Measurements from ENCODE around the gene VENTX. TPM values are rescaled to one million over a fixed set of nuclear protein-coding genes. Genes with fewer than 3 reads are reported as not detected.

The VENTX gene
- total RNA-seq, 2 experiments from 2014 or later = 0.07 to 0.12 TPM

- CTCF ChIA-PET = no interaction called here
- POLR2A ChIA-PET = interaction anchor here (2.5 kb wide), 1 partner anchor 7 kb away, joined by 7 read pairs; no protein-coding TSS in a partner anchor
- intact Hi-C loops (cut with micrococcal nuclease) = no loop called here
- no peak overlapping the region for H3K27ac Mint-ChIP-seq
- H3K4me3 Mint-ChIP-seq = no peak overlapping the region
- peaks cover 26% of the 10 kb centered on the region for H3K36me3 Mint-ChIP-seq
- H3K27me3 Mint-ChIP-seq = no peaks in the 10 kb centered on the region
- DNase-seq = no peak
- no peaks in the 10 kb centered on the region for H3K9me3 Mint-ChIP-seq
- H3K4me1 Mint-ChIP-seq (ENCODE audit: low read depth) = peaks cover 16% of the 10 kb centered on the region
Measured at GRCh38 chr10:133270204-133270603, 32.5 kb downstream of the VENTX start.

GRCh38 chr10:133270773-133271297 lies 33.2 kb downstream of the VENTX start:
- no peaks in the 10 kb centered on the region for H3K9me3 Mint-ChIP-seq
- intact Hi-C loops (cut with micrococcal nuclease) = no loop called here
- no peak for DNase-seq
- H3K27me3 Mint-ChIP-seq = no peaks in the 10 kb centered on the region
- H3K27ac Mint-ChIP-seq = no peak overlapping the region
- POLR2A ChIA-PET = interaction anchor here (1.0 to 2.5 kb wide), 2 partner anchors 8 to 11 kb away, joined by 3 to 7 read pairs; no protein-coding TSS in a partner anchor
- H3K4me1 Mint-ChIP-seq (ENCODE audit: low read depth) = peaks cover 10% of the 10 kb centered on the region
- CTCF ChIA-PET = no interaction called here
- peaks cover 29% of the 10 kb centered on the region for H3K36me3 Mint-ChIP-seq
- H3K4me3 Mint-ChIP-seq = no peak overlapping the region

- ChIA-PET CTCF (interaction anchor here (1.2 kb wide), 1 partner anchor 36 kb away, joined by 3 read pairs; no protein-coding TSS in a partner anchor), POLR2A (interaction anchor here (1.0 to 2.5 kb wide), 2 partner anchors 9 to 12 kb away, joined by 3 to 7 read pairs; no protein-coding TSS in a partner anchor)
- H3K4me1 Mint-ChIP-seq (ENCODE audit: low read depth) = peaks cover 7% of the 10 kb centered on the region
- no peak for DNase-seq
- H3K4me3 Mint-ChIP-seq = no peak overlapping the region
- no peaks in the 10 kb centered on the region for H3K9me3 Mint-ChIP-seq
- H3K36me3 Mint-ChIP-seq = peaks cover 28% of the 10 kb centered on the region
- intact Hi-C loops (cut with micrococcal nuclease) = no loop called here
- no peaks in the 10 kb centered on the region for H3K27me3 Mint-ChIP-seq
- H3K27ac Mint-ChIP-seq = no peak overlapping the region
Measured at GRCh38 chr10:133271521-133272300, 34.1 kb downstream of the VENTX start.

GRCh38 chr10:133272301-133272963 lies 34.8 kb downstream of the VENTX start:
- H3K27me3 Mint-ChIP-seq = no peaks in the 10 kb centered on the region
- no peak overlapping the region for H3K4me3 Mint-ChIP-seq
- no peaks in the 10 kb centered on the region for H3K9me3 Mint-ChIP-seq
- no peak for DNase-seq
- ChIA-PET CTCF (interaction anchor here (1.2 to 4.2 kb wide), 2 partner anchors 9 to 35 kb away, joined by 3 to 15 read pairs; no protein-coding TSS in a partner anchor), POLR2A (interaction anchor here (2.5 kb wide), 1 partner anchor 9 kb away, joined by 7 read pairs; no protein-coding TSS in a partner anchor)
- H3K36me3 Mint-ChIP-seq = peaks cover 28% of the 10 kb centered on the region
- peaks cover 7% of the 10 kb centered on the region for H3K4me1 Mint-ChIP-seq (ENCODE audit: low read depth)
- no peak overlapping the region for H3K27ac Mint-ChIP-seq
- intact Hi-C loops (cut with micrococcal nuclease) = no loop called here

GRCh38 chr10:133272964-133273420 lies 35.3 kb downstream of the VENTX start:
- ChIA-PET POLR2A (no interaction called here), CTCF (interaction anchor here (1.2 to 4.2 kb wide), 2 partner anchors 10 to 35 kb away, joined by 3 to 15 read pairs; no protein-coding TSS in a partner anchor)
- no peaks in the 10 kb centered on the region for H3K9me3 Mint-ChIP-seq
- no peaks in the 10 kb centered on the region for H3K27me3 Mint-ChIP-seq
- no peak overlapping the region for H3K4me3 Mint-ChIP-seq
- DNase-seq = no peak
- H3K36me3 Mint-ChIP-seq = peaks cover 28% of the 10 kb centered on the region
- H3K4me1 Mint-ChIP-seq (ENCODE audit: low read depth) = peaks cover 12% of the 10 kb centered on the region
- H3K27ac Mint-ChIP-seq = no peak overlapping the region
- intact Hi-C loops (cut with micrococcal nuclease) = no loop called here

GRCh38 chr10:133273534-133274143 lies 36.0 kb downstream of the VENTX start:
- intact Hi-C loops (cut with micrococcal nuclease) = no loop called here
- no peak overlapping the region for H3K27ac Mint-ChIP-seq
- CTCF ChIA-PET = interaction anchor here (2.6 to 4.2 kb wide), 2 partner anchors 10 to 130 kb away, joined by 14 to 15 read pairs; no protein-coding TSS in a partner anchor
- peaks cover 19% of the 10 kb centered on the region for H3K4me1 Mint-ChIP-seq (ENCODE audit: low read depth)
- no peak for DNase-seq
- no peaks in the 10 kb centered on the region for H3K9me3 Mint-ChIP-seq
- no peak overlapping the region for H3K4me3 Mint-ChIP-seq
- POLR2A ChIA-PET = no interaction called here
- H3K36me3 Mint-ChIP-seq = peaks cover 30% of the 10 kb centered on the region
- H3K27me3 Mint-ChIP-seq = no peaks in the 10 kb centered on the region

- H3K27ac Mint-ChIP-seq = peak overlapping the region; percentile 93
- H3K9me3 Mint-ChIP-seq = no peaks in the 10 kb centered on the region
- peak; percentile 95 for DNase-seq
- H3K4me3 Mint-ChIP-seq = peak overlapping the region; percentile 91
- H3K27me3 Mint-ChIP-seq = no peaks in the 10 kb centered on the region
- POLR2A ChIA-PET = interaction anchor here (0.9 to 5.1 kb wide), 7 partner anchors 9 to 83 kb away, joined by 3 to 61 read pairs (median 11); partner anchors contain the start of gene FUOM
- peaks cover 28% of the 10 kb centered on the region for H3K4me1 Mint-ChIP-seq (ENCODE audit: low read depth)
- CTCF ChIA-PET = interaction anchor here (0.8 to 4.2 kb wide), 8 partner anchors 12 to 131 kb away, joined by 3 to 28 read pairs (median 11); no protein-coding TSS in a partner anchor
- H3K36me3 Mint-ChIP-seq = peaks cover 30% of the 10 kb centered on the region
- intact Hi-C loops (cut with micrococcal nuclease) = loop anchor here (1.0 kb wide), 5 partner anchors 16 to 1375 kb away; partner anchors contain the start of genes TUBGCP2 and ZNF511
Measured at GRCh38 chr10:133274751-133275683, 37.4 kb downstream of the VENTX start.

- H3K27ac Mint-ChIP-seq = peak overlapping the region; percentile 93
- CTCF ChIA-PET = interaction anchor here (0.7 to 4.2 kb wide), 8 partner anchors 9 to 132 kb away, joined by 3 to 28 read pairs (median 11); no protein-coding TSS in a partner anchor
- peaks cover 27% of the 10 kb centered on the region for H3K36me3 Mint-ChIP-seq
- peaks cover 28% of the 10 kb centered on the region for H3K4me1 Mint-ChIP-seq (ENCODE audit: low read depth)
- intact Hi-C loops (cut with micrococcal nuclease) = loop anchor here (1.0 kb wide), 5 partner anchors 16 to 1375 kb away; partner anchors contain the start of genes TUBGCP2 and ZNF511
- H3K9me3 Mint-ChIP-seq = no peaks in the 10 kb centered on the region
- POLR2A ChIA-PET = interaction anchor here (0.9 to 5.1 kb wide), 7 partner anchors 9 to 82 kb away, joined by 3 to 61 read pairs (median 11); partner anchors contain the start of gene FUOM
- no peaks in the 10 kb centered on the region for H3K27me3 Mint-ChIP-seq
- H3K4me3 Mint-ChIP-seq = peak overlapping the region; percentile 91
- DNase-seq = peak; percentile 76
Measured at GRCh38 chr10:133275684-133276092, 38.0 kb downstream of the VENTX start.

GRCh38 chr10:133276100-133276434 lies 38.4 kb downstream of the VENTX start:
- Mint-ChIP-seq H3K27me3 (no peaks in the 10 kb centered on the region), H3K27ac (peak overlapping the region; percentile 93), H3K9me3 (no peaks in the 10 kb centered on the region), H3K4me1 (ENCODE audit: low read depth) (peaks cover 28% of the 10 kb centered on the region), H3K4me3 (peak overlapping the region; percentile 91), H3K36me3 (peaks cover 25% of the 10 kb centered on the region)
- ChIA-PET POLR2A (interaction anchor here (1.2 to 5.1 kb wide), 6 partner anchors 10 to 31 kb away, joined by 3 to 61 read pairs (median 12); no protein-coding TSS in a partner anchor), CTCF (interaction anchor here (0.7 to 4.2 kb wide), 7 partner anchors 10 to 132 kb away, joined by 4 to 28 read pairs (median 14); no protein-coding TSS in a partner anchor)
- intact Hi-C loops (cut with micrococcal nuclease) = no loop called here
- no peak for DNase-seq

- CTCF ChIA-PET = interaction anchor here (0.7 to 4.2 kb wide), 7 partner anchors 10 to 133 kb away, joined by 4 to 28 read pairs (median 14); no protein-coding TSS in a partner anchor
Measured at GRCh38 chr10:133276435-133277201, 39.0 kb downstream of the VENTX start, which contains the start of gene ADAM8. Gene ADAM8 (minus strand): TSS chr10:133276868. CDS start chr10:133276817, 51 bp downstream.

More at GRCh38 chr10:133276435-133277201, 39.0 kb downstream of the VENTX start, which contains the start of gene ADAM8:
- intact Hi-C loops (cut with micrococcal nuclease) = no loop called here
- peak within 1 kb of the TSS; percentile 91 for H3K4me3 Mint-ChIP-seq
- peaks cover 28% of the 10 kb centered on the region for H3K4me1 Mint-ChIP-seq (ENCODE audit: low read depth)
- no peaks in the 10 kb centered on the region for H3K27me3 Mint-ChIP-seq
- peaks cover 23% of the 10 kb centered on the region for H3K36me3 Mint-ChIP-seq
- peak within 1 kb of the TSS; percentile 93 for H3K27ac Mint-ChIP-seq
- POLR2A ChIA-PET = interaction anchor here (0.6 to 5.1 kb wide), 7 partner anchors 10 to 94 kb away, joined by 3 to 61 read pairs (median 11); no protein-coding TSS in a partner anchor
- peak; percentile 83 for DNase-seq
- H3K9me3 Mint-ChIP-seq = no peaks in the 10 kb centered on the region

Data from activated CD4-positive, alpha-beta memory T cell treated with anti-CD3 and anti-CD28 coated beads for 36 hours (primary cell).